Measurements from ENCODE around the gene PPIA. TPM values are rescaled to one million over a fixed set of nuclear protein-coding genes. Genes with fewer than 3 reads are reported as not detected.
"Not testable (repeated sequence)": the region's sequence is repeated elsewhere in the genome, so short reads cannot be mapped to it uniquely, and the experiment has no call there.

The PPIA gene
- total RNA-seq, 1 donor from 2014 or later, result 2,244 TPM

DNA sequence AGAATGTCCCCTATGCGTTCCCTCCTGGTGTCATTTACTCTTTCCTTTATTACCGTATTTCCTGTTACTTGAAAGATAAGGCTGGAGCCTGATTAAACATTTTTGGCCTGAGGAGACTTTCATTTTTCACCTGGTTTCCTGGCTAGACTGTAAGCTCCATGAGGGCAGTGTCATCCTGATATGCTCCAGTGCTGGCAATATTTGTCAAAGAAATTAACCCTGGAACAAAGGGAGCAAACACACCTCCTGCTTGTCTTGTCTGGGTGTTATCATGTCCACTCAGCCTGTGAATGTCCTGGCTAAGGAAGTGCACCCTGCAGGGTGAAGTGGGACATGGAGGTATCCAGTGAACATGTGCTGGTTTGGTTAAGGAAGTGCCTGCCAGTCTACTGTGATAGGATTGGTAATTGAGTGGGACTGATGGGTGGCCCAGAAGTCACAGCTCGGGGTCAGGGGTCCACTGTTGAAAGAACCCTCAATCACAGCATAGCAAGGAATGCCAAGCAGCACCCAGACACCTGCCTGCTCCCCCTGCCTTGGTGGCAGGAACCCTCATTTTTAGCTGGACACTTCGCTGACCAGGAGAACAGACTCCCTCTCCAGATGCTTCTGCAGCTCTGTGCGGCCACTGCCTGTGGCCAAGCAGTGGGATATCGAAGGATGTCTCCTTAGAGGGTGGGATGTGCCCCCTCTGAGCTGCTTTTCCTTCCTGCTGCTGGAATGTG lies 20.9 kb upstream of the PPIA start:
- Mint-ChIP-seq H3K4me3 (no peak overlapping the region), H3K27ac (ENCODE audit: unreplicated experiment) (no peak overlapping the region), H3K4me1 (no peaks in the 10 kb centered on the region)

DNA sequence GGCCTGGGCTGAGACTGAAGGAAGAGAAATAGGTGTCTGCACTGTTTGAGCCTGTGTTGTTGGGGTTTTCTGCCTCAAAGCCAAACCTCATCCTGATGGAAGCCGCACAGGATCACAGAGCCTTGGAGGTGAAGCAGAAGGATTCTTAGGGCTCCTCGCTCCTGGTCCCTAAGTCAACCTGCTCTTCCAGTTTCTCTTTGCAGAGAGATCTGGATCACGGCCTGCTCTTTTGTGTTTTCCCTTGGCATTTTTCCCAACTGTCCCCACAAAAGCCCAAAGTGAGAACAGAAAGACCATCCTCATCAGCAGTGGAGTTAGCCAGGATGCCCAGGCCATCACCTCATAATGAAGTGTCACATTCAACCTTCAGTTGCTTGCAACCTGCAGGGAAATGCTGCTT lies 20.3 kb upstream of the PPIA start:
- H3K27ac Mint-ChIP-seq (ENCODE audit: unreplicated experiment), result no peak overlapping the region
- no peaks in the 10 kb centered on the region for H3K9me3 Mint-ChIP-seq

More for the DNA sequence above, 20.9 kb upstream of the PPIA start:
- Mint-ChIP-seq H3K9me3 (no peaks in the 10 kb centered on the region), H3K27me3 (ENCODE audit: low read depth) (no peaks in the 10 kb centered on the region), H3K36me3 (ENCODE audit: low read depth) (no peaks in the 10 kb centered on the region)
- no peak for DNase-seq (ENCODE audit: low read depth, low spot score)
- TF ChIP-seq, protein P1, sequence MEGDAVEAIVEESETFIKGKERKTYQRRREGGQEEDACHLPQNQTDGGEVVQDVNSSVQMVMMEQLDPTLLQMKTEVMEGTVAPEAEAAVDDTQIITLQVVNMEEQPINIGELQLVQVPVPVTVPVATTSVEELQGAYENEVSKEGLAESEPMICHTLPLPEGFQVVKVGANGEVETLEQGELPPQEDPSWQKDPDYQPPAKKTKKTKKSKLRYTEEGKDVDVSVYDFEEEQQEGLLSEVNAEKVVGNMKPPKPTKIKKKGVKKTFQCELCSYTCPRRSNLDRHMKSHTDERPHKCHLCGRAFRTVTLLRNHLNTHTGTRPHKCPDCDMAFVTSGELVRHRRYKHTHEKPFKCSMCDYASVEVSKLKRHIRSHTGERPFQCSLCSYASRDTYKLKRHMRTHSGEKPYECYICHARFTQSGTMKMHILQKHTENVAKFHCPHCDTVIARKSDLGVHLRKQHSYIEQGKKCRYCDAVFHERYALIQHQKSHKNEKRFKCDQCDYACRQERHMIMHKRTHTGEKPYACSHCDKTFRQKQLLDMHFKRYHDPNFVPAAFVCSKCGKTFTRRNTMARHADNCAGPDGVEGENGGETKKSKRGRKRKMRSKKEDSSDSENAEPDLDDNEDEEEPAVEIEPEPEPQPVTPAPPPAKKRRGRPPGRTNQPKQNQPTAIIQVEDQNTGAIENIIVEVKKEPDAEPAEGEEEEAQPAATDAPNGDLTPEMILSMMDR (conservative IDR thresholded peaks at IDR 0.05), result no peak

DNA sequence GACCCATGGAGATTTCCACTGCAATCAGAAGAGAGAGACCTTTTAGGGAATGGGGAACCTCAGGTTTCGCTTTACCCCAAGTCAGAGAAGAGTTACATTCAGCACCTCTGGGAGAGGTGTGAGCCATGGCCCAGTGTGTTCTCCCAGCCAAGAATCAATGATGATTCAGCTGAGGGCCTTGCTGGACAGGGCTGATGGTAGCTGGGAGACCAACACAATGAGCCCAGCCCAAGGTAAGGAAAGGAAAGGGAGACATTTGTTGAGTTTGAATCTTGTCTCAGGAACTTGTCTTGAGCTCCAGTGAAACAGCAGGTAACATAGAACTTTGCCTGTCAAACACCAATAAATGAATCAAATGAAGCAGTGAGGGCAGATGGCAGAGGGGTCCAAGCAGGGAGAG lies 14.0 kb upstream of the PPIA start:
- TF ChIP-seq, protein P1 (conservative IDR thresholded peaks at IDR 0.05), result no peak
- Mint-ChIP-seq H3K9me3 (peaks cover 4% of the 10 kb centered on the region), H3K36me3 (ENCODE audit: low read depth) (no peaks in the 10 kb centered on the region), H3K4me1 (no peaks in the 10 kb centered on the region), H3K27ac (ENCODE audit: unreplicated experiment) (no peak overlapping the region), H3K27me3 (ENCODE audit: low read depth) (no peaks in the 10 kb centered on the region), H3K4me3 (no peak overlapping the region)
- no peak for DNase-seq (ENCODE audit: low read depth, low spot score)

More for the DNA sequence above, 20.3 kb upstream of the PPIA start:
- no peaks in the 10 kb centered on the region for H3K27me3 Mint-ChIP-seq (ENCODE audit: low read depth)
- H3K4me3 Mint-ChIP-seq, result no peak overlapping the region
- no peak for DNase-seq (ENCODE audit: low read depth, low spot score)
- H3K36me3 Mint-ChIP-seq (ENCODE audit: low read depth), result no peaks in the 10 kb centered on the region
- no peaks in the 10 kb centered on the region for H3K4me1 Mint-ChIP-seq
- TF ChIP-seq, protein P1 (conservative IDR thresholded peaks at IDR 0.05), result no peak

DNA sequence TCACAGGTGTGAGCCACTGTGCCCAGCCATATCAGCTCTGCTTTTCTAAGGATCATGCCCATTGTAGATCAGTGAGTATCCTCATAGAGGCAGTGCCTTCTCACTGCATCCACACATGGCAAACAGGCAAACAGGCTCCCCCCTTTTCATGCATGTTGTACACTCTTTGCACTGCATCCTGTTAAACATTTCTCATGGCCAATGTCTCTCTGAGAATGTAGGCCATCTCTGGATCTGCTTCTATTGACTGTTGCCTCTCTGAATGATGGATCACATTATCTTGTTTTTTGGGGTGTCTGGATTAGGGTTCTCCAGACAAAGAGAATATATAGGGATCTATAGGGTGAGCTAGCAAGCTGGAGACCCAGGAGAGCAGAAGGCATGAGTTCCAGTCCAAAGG lies 13.1 kb upstream of the PPIA start:
- H3K4me1 Mint-ChIP-seq, result no peaks in the 10 kb centered on the region
- H3K27ac Mint-ChIP-seq (ENCODE audit: unreplicated experiment), result no peak overlapping the region
- no peaks in the 10 kb centered on the region for H3K27me3 Mint-ChIP-seq (ENCODE audit: low read depth)

DNA sequence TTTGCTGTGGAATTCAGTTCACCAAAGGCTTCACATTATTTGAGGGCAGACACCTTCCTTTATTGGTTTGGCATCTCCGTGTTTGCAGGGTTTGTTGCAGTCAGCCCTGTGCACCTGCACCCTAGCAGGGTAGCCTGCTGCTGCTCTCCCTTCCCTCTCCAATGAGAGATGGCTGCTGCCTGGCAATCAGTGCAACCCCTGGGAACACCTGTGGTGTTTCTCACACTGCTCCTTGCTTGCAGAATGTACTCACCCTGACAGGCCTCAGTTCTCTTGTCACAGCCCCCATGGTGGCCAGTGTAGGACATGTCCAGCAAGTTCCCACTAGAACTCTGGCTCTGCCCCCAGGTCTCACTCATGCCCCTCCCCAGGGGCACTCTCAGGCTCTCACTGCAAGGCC lies 12.1 kb upstream of the PPIA start:
- H3K4me3 Mint-ChIP-seq, result no peak overlapping the region
- peaks cover 4% of the 10 kb centered on the region for H3K9me3 Mint-ChIP-seq
- TF ChIP-seq, protein P1 (conservative IDR thresholded peaks at IDR 0.05), result no peak
- H3K36me3 Mint-ChIP-seq (ENCODE audit: low read depth), result no peaks in the 10 kb centered on the region
- no peaks in the 10 kb centered on the region for H3K27me3 Mint-ChIP-seq (ENCODE audit: low read depth)
- no peak for DNase-seq (ENCODE audit: low read depth, low spot score)
- H3K27ac Mint-ChIP-seq (ENCODE audit: unreplicated experiment), result no peak overlapping the region
- H3K4me1 Mint-ChIP-seq, result no peaks in the 10 kb centered on the region

More for the DNA sequence above, 13.1 kb upstream of the PPIA start:
- peaks cover 4% of the 10 kb centered on the region for H3K9me3 Mint-ChIP-seq
- no peak for DNase-seq (ENCODE audit: low read depth, low spot score)
- no peak overlapping the region for H3K4me3 Mint-ChIP-seq
- TF ChIP-seq, protein P1 (conservative IDR thresholded peaks at IDR 0.05), result no peak
- no peaks in the 10 kb centered on the region for H3K36me3 Mint-ChIP-seq (ENCODE audit: low read depth)

DNA sequence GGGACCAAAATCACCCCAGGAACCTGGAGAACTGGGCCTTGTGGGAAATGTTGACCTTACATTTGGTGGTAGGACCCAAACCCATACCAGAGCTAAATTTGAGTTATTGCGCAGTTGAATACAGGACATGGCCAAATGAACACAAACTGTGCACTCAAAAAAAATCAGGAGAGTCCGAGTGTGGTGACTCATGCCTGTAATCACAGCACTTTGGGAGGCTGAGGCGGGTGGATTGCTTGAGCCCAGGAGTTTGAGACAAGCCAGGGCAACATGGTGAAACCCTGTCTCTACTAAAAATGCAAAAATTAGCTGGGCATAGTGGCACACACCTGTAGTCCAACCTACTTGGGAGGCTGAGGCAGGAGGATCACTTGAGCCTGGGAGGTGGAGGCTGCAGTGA lies 11.3 kb upstream of the PPIA start:
- not testable (repeated sequence) for H3K27me3 Mint-ChIP-seq (ENCODE audit: low read depth); H3K4me3 Mint-ChIP-seq; H3K4me1 Mint-ChIP-seq; H3K9me3 Mint-ChIP-seq; DNase-seq (ENCODE audit: low read depth, low spot score); H3K36me3 Mint-ChIP-seq (ENCODE audit: low read depth); H3K27ac Mint-ChIP-seq (ENCODE audit: unreplicated experiment)
